OCI-LY7 (cell line): Measurements from ENCODE around the gene MYO9B.

ENCODE experiments used
- CTCF ChIP-seq: fragments of 200-600 bp; sonication (generic); conservative IDR thresholded peaks from 2 replicates; pipeline ENCODE4 v1.5.1; 2014; ENCODE audit warnings: mild to moderate bottlenecking, antibody characterized with exemption, low read length, moderate library complexity, mixed read lengths
- EZH2phosphoT487 ChIP-seq: fragments of 200-600 bp; sonication (generic); IDR thresholded peaks from 2 replicates; pipeline ENCODE4 v1.6.1; 2018; ENCODE audit warnings: low read depth, borderline replicate concordance, mild to moderate bottlenecking, mixed run types, antibody characterized with exemption, low read length, moderate library complexity, mixed read lengths

GRCh38 chr19:17210296-17210695, 134.7 kb downstream of the MYO9B start:
- TF ChIP-seq CTCF, result no peak
- no peak for TF ChIP-seq EZH2phosphoT487
